HepG2 (cell line): ENCODE measurements around the gene SUCLG1. TPM values are rescaled to one million over a fixed set of nuclear protein-coding genes. Genes with fewer than 3 reads are reported as not detected.

Source experiments
- E2F1 ChIP-seq: sonication (generic); formaldehyde crosslinking; IDR thresholded peaks from 2 replicates; pipeline ENCODE4 v1.5.0; 2020; ENCODE audit warnings: missing genetic modification reagents
- HMGA1 ChIP-seq: sonication (generic); formaldehyde crosslinking; conservative IDR thresholded peaks from 2 replicates; pipeline ENCODE4 v1.4.0; 2020; ENCODE audit warnings: missing genetic modification reagents
- KAT8 ChIP-seq: IDR thresholded peaks from 2 replicates; pipeline ENCODE4 v1.6.1; 2016; ENCODE audit warnings: missing genetic modification reagents, missing compliant biosample characterization
- MAFF ChIP-seq: IDR thresholded peaks from 2 replicates; pipeline ENCODE4 v1.6.1; 2011; ENCODE audit warnings: low read depth, low read length, improper control_type of control experiment
- NPAS2 ChIP-seq: sonication (generic); formaldehyde crosslinking; IDR thresholded peaks from 2 replicates; pipeline ENCODE4 v1.8.0; 2022; ENCODE audit warnings: mild to moderate bottlenecking, missing genetic modification reagents, borderline replicate concordance
- PCBP2 ChIP-seq: fragments of 200-400 bp; formaldehyde crosslinking; optimal IDR thresholded peaks from 2 replicates; pipeline ENCODE3; 2018; ENCODE audit warnings: low read length, low read depth; ENCODE audit not compliant: poor library complexity, severe bottlenecking
- PHF21A ChIP-seq: sonication (generic); formaldehyde crosslinking; IDR thresholded peaks from 2 replicates; pipeline ENCODE4 v1.5.0; 2020; ENCODE audit warnings: mild to moderate bottlenecking, missing genetic modification reagents
- POLR2G ChIP-seq: fragments of 200-400 bp; formaldehyde crosslinking; IDR thresholded peaks from 2 replicates; pipeline ENCODE4 v1.6.1; 2018; ENCODE audit warnings: mild to moderate bottlenecking, low read depth, low read length, moderate library complexity
- SNAPC5 ChIP-seq: sonication (generic); formaldehyde crosslinking; IDR thresholded peaks from 2 replicates; pipeline ENCODE4 v1.8.1; 2023; ENCODE audit warnings: mild to moderate bottlenecking, missing genetic modification reagents, borderline replicate concordance
- SOX13 ChIP-seq, 3 experiments: fragments of 450-650 bp in 1 of 3; sonication (generic) in 1 of 3; formaldehyde crosslinking in 1 of 3; IDR thresholded peaks in 2 of 3; conservative IDR thresholded peaks in 1 of 3; 2 replicates each; pipeline versions ENCODE4 v1.5.0 to v1.6.1; 2016 to 2020; ENCODE audit warnings: antibody characterized with exemption in 1 of 3, mild to moderate bottlenecking in 1 of 3, missing compliant biosample characterization in 1 of 3, missing genetic modification reagents in 1 of 3, moderate library complexity in 1 of 3
- SRF ChIP-seq: IDR thresholded peaks from 2 replicates; pipeline ENCODE4 v1.6.1; 2011; ENCODE audit warnings: mild to moderate bottlenecking, low read depth, low read length, moderate library complexity
- TARDBP ChIP-seq: sonication (generic); formaldehyde crosslinking; IDR thresholded peaks from 2 replicates; pipeline ENCODE4 v1.8.0; 2022; ENCODE audit warnings: mild to moderate bottlenecking, missing genetic modification reagents
- TEAD3 ChIP-seq: optimal IDR thresholded peaks from 2 replicates; pipeline ENCODE3; 2016; ENCODE audit warnings: borderline replicate concordance
- TRIM22 ChIP-seq: fragments of 450-650 bp; IDR thresholded peaks from 2 replicates; pipeline ENCODE4 v1.6.1; 2017
- ZBTB7B ChIP-seq: sonication (generic); formaldehyde crosslinking; IDR thresholded peaks from 2 replicates; pipeline ENCODE4 v1.4.0; 2020; ENCODE audit warnings: missing genetic modification reagents
- polyA plus RNA-seq, 8 experiments: library from polyadenylated mRNA; depleted of rRNA in 3 of 8; stranded (reverse) in 7 of 8; unstranded in 1 of 8; fragments of >200 nt; fragmentation: Illumina TruSeq in 4 of 8; extraction: Trizol in 4 of 8; gene quantifications; 2 replicates each; pipeline versions ENCODE4 v1.2.1 to v1.2.3, GENCODE V29; 2011 to 2016; ENCODE audit warnings: low read depth in 4 of 8, missing spikeins in 1 of 8, mixed read lengths in 1 of 8; ENCODE audit not compliant: insufficient read depth in 1 of 8
- total RNA-seq, 5 experiments: library from RNA; depleted of rRNA; stranded (reverse); fragments of >200 nt; fragmentation: Illumina TruSeq; extraction: Trizol; gene quantifications; 2 replicates each; pipeline ENCODE4 v1.2.3, GENCODE V29; 2016; ENCODE audit warnings: low read depth in 1 of 5
- TF ChIP-seq, protein P1 (sequence below): sonication (generic); formaldehyde crosslinking; IDR thresholded peaks from 2 replicates; pipeline ENCODE4 v1.4.0; 2020; ENCODE audit warnings: missing genetic modification reagents

SUCLG1 gene
- total and polyA plus RNA-seq, 2 of the 13 experiments (the other 11 are each of a cell fraction or from before 2014, with no cell fraction given) = 58.7 to 121 TPM

DNA sequence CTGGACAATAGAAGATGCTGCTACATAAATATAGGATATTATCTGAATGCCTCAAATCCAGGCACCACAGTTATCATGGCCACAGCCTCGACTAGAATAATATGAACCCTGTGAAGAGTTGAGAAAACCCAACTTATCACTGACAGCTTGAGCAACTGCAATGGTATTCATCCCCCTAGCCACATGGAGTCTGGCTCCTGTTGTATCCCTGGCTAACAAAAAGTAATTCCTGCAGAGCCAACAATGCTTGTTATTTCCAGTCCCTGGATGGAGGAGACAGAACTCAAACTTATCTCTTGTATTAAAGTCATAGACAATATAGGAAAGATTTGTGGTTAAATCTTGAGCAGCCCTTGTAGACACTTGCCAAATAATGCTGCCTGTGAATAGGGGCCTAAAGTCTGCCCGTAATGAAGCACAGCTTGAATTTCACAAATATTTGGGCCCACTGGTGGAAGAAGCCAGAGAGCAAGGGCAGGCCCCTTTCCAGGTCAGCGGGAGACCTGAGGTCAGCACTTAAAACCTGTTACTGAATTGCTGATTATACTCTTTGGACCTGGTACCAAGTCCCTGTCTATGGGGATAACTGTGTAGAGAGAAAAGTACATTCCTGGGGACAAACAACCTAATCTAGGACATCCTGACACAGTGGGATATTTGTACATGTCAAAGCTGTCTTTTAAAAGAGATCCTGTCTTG is 28.4 kb upstream of the SUCLG1 start (continued):
- no peak for TF ChIP-seq TRIM22
- TF ChIP-seq KAT8 (CRISPR knock-in tag) = no peak
- peak; percentile 84 for TF ChIP-seq MAFF
- TF ChIP-seq, protein P1, sequence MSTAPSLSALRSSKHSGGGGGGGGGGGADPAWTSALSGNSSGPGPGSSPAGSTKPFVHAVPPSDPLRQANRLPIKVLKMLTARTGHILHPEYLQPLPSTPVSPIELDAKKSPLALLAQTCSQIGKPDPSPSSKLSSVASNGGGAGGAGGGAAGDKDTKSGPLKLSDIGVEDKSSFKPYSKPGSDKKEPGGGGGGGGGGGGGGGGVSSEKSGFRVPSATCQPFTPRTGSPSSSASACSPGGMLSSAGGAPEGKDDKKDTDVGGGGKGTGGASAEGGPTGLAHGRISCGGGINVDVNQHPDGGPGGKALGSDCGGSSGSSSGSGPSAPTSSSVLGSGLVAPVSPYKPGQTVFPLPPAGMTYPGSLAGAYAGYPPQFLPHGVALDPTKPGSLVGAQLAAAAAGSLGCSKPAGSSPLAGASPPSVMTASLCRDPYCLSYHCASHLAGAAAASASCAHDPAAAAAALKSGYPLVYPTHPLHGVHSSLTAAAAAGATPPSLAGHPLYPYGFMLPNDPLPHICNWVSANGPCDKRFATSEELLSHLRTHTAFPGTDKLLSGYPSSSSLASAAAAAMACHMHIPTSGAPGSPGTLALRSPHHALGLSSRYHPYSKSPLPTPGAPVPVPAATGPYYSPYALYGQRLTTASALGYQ = 0 out of 2 replicates have a peak, but pooled peaks have one; percentile 34
- TF ChIP-seq TARDBP (CRISPR knock-in tag) = peak; percentile 48; the same call in 1 of the 2 replicates
- no peak for TF ChIP-seq PCBP2
- no peak for TF ChIP-seq SRF
- no peak for TF ChIP-seq POLR2G
- peak; percentile 92 for TF ChIP-seq TEAD3 (CRISPR knock-in tag)
- TF ChIP-seq NPAS2 (CRISPR knock-in tag) = no peak
- TF ChIP-seq E2F1 (CRISPR knock-in tag) = no peak
- no peak for TF ChIP-seq SOX13 (IDR thresholded peaks at IDR 0.05)
- TF ChIP-seq SOX13 (CRISPR knock-in tag; conservative IDR thresholded peaks at IDR 0.05 in 1 of 2, IDR thresholded peaks at IDR 0.05 in 1 of 2) = peak in 1 of 2 experiments; percentile 61; a peak in 2 of 4 replicates
- TF ChIP-seq SNAPC5 = no peak
- peak; percentile 59; the same call in 1 of the 2 replicates for TF ChIP-seq ZBTB7B (CRISPR knock-in tag)
- no peak for TF ChIP-seq HMGA1 (CRISPR knock-in tag)
- TF ChIP-seq PHF21A (CRISPR knock-in tag) = peak; percentile 80
